GM21381 (cell line): ENCODE data around the gene DCLK1.
"Not testable (repeated sequence)": the region's sequence is repeated elsewhere in the genome, so short reads cannot be mapped to it uniquely, and the experiment has no call there.

Source experiments
- ATAC-seq: cut with Tn5 transposase; IDR thresholded peaks from one replicate; pipeline ENCODE4 v1.9.1; 2021; ENCODE audit warnings: mild to moderate bottlenecking, moderate library complexity; ENCODE audit not compliant: unreplicated experiment

The DCLK1 gene

GRCh38 chr13:36132376-36132775 lies 1.2 kb upstream of the DCLK1 start:
- no peak for ATAC-seq

GRCh38 chr13:36131931-36132297 lies 732 bp upstream of the DCLK1 start:
- ATAC-seq, result no peak

DNA sequence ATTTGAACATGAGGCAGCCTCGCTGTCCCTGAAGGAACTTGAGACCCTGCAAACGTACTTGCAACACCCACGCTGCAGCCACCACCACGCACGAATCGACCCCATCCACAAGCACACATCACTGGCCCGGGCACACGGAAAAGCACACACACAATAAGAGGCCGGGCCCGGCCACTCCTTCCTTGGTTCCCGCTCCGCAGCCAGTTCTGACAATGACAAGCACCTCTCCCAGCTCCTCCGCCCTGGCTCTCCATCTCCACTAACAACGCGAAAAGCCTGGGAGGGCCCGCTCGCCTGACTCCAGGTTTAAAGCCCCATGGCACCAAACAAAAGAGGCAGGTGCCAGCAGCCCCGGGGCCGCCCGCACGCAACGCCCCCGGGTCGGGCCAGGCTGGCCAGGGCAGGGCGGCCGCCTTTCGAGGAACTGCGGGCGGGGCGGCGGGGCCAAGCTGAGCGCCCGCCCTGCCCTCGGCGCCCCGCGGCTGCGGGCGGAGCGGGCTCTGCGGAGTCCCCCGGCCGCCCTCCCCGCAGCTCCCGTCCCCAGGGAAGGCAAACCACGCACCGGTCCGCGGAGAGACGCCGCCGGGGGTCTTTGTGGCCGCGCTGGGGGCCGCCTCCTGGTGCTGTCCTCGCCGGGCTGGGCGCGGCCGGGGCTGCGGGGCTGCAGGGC lies 495 bp downstream of the DCLK1 start:
- ATAC-seq, result no peak

DNA sequence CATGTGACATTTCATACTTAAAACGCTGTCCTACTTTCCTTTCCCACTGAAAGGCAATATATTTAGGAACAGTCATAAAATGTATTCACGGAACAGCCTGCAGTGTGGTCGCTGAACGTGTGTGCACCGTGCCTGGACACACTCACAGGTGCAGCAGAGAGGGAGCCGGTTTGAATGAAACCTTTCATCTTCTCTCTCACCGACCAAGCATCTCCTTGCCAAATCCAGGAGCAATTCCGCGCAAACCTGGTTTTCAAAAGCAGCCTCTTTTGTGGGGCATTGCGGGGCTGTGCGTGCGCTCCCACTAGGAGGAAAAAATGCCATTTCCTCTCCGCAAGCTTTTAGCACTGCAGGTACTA lies 1.0 kb downstream of the DCLK1 start:
- no peak for ATAC-seq

DNA sequence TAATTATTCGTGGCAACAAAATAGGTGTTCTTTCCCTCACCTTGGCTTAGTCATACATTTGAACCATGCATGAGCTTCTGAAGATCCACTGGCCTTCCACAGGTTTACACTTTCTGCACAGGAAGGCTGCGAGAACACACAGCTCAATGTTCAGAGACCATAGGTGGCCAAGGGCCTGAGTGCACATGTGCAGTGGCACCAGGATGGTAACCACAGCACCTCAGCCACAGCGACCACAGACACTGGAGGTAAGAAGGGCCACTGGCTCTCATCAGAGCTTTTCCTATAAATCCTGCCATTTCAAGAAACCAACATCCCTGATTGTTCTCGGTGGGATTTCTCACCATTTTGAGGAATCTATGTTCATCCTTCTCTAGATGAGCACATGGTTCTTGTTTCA lies 1.6 kb downstream of the DCLK1 start:
- ATAC-seq, result no peak

DNA sequence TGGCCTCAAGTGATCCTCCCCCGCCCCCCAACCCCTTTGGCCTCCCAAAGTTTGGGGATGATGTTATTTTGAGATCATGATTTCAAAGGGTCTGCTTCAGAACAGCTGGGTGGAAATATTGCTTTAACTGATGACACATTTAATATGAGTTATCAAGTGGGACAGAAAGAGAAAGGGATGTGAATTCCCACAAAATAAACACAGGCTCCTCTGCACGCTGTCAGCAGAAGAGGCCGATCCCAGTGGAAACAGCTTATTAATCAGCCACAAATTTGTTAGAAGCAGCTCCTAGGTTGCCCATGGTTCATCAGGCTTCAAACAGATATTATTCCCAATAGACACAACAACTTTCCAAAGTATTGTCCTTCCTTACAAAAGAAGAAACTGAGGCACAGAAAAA lies 4.7 kb downstream of the DCLK1 start:
- no peak for ATAC-seq

- ATAC-seq, result no peak
Observed at GRCh38 chr13:36125841-36126240, 5.3 kb downstream of the DCLK1 start.

GRCh38 chr13:36124236-36124822 lies 6.9 kb downstream of the DCLK1 start:
- no peak for ATAC-seq

GRCh38 chr13:36115306-36115705 lies 15.9 kb downstream of the DCLK1 start:
- ATAC-seq, result no peak

DNA sequence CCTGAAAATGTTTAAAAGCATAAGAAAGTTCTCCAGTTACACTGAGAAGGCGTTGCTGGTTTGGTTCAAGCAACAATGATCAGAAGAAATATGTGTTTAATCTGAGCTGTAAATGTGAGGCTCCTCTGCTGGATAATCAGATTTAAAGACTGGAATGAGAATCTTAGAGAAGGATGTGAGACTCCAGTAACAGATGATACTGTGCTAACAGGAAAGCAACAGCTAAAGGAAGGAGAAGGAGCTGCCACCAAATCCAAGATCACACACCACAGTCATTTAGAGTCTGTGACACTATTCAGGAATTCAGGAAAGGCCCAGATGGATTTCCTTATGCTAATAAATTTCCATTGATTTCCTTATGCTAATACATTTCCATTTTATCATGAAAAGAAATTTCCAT lies 16.9 kb downstream of the DCLK1 start:
- ATAC-seq, result no peak

GRCh38 chr13:36108954-36109353 lies 22.2 kb downstream of the DCLK1 start:
- ATAC-seq, result no peak

- no peak for ATAC-seq
Observed at GRCh38 chr13:36108342-36108741, 22.8 kb downstream of the DCLK1 start.

DNA sequence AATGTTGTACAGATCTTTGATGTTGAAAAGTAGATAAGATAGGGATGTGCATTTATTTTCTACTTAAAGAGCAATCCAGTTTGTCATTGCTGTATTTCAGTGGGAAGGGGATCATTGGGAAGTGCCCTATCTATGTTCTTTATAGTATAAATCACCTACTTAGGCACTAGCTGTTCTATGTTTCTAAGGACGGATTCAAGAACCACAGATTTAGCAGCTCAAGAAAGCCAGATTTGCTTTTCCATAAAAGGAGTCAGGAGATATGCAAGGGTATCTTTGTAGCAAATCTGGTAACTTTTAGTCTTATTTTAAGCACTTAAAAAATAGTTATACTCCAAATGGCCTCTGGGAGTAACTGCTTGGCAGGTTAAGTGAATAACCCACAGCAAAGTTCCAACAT lies 23.7 kb downstream of the DCLK1 start:
- no peak for ATAC-seq

GRCh38 chr13:36105726-36106125 lies 25.5 kb downstream of the DCLK1 start:
- no peak for ATAC-seq

DNA sequence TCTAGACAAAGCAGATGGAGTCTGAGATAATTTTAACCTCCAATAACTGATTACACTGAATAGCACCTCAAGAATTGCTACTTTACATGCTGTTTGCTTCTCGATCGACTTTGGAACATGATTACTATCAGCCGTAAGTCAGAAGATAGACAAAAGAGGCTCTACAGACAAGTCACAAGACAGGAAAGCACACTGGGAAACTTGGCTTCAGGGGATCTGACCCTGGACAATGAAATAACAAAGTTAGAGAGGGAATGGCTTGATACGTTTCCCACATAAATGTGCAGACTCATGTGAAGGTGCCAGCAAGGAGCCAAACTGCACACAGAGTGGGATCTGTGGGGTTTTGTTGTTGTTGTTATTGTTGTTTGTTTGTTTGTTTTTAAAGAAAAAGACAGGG lies 28.5 kb downstream of the DCLK1 start:
- no peak for ATAC-seq

GRCh38 chr13:36101907-36102306 lies 29.3 kb downstream of the DCLK1 start:
- ATAC-seq, result not testable (repeated sequence)

DNA sequence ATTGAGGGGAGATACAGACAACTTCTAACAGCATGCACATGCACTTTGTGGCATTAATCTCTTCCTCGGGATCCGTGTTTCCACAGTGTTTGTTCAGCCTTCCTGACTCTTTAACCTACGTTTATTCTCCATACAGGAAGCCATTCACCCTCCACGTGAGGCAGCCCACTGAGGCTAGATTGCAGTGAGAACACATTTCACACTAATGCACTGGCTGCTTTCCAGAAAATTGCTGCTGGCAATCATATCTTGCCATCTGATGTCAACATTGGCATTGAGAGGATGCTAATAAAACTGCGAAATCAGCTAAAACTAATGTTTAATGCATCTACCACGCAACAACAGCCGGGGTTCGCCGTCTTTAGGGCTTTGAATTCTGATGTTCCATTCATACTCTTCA lies 30.0 kb downstream of the DCLK1 start:
- no peak for ATAC-seq

- ATAC-seq, result no peak
Observed at GRCh38 chr13:36098080-36098479, 33.1 kb downstream of the DCLK1 start.

DNA sequence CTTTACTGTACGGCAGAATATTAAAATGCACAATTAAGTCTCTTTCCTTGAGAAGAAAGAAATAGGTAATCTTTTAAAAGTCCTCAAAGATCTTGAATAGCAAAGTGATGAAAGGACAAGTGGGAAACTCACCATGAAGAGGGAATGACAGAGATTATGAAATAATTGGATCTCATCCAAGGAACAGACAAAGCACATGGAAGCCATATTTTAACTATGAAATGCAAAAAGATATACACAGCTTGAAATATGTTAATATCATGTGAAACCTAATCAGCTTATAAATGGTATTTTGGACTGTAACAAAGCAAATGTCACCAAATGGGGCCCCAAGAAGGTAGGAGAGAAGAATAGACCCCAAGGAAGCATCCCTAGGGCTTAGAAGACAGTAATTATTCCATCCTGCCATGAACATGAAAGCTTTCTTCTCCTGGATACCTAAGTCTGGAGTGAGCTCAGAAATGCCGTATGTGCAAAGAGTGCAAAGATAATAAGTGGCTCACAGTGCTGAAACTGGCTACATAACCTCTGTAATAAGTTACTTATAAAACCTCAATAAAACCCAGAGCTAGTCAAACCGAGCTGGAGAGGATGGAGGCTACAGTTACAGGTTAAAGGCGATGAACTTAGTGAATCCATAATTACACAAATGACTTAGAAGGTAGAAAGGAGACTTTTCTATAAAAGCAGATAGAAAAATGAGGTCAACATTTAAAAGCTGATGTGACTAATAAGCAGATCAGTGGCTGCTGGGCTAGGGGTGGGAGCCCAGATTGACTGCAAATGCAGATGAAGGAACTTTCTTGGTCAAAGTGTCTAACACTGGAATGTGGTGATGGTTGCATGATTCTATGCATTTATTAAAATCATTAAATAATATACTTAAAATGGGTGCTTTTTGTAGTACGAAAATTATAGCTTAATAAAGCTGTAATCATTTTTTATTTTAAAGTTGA lies 34.4 kb downstream of the DCLK1 start:
- ATAC-seq, result no peak

DNA sequence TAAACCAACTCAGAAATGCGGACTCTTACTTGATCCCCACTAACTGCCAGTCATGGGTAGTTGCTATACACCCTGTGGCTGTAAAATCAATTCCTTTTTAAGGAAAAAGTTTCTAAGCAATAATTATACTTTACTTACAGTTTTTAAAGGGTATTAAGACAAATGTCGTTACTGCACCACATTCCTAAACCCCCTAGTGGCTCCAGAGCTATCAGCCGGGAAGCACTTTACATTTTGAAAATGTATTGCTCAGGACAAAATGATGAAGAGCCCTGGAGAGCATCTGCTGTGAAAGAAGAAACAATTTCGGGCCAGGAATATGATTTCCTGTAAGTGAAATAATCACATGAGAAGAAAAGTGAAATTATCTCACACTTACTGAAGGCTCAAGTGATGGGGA lies 36.7 kb downstream of the DCLK1 start:
- no peak for ATAC-seq

DNA sequence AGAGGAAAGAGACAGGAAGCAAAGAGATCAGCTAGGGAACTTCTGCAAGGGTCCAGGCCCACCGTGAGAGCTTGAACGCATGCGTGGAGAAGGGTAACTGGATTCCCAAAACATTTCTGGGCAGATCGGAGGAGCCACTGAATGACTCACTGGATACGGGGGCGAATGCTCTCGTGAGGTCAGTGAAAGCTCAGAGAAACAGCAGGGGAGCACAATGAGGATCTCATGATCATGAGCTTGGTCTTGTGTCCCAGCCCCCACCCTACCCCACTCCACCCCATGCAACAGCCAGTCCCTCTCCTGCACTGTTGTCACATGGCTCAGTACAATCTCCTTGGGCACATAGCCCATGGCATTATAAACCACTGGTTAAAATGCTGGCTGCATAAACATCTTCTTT lies 40.6 kb downstream of the DCLK1 start:
- ATAC-seq, result no peak

DNA sequence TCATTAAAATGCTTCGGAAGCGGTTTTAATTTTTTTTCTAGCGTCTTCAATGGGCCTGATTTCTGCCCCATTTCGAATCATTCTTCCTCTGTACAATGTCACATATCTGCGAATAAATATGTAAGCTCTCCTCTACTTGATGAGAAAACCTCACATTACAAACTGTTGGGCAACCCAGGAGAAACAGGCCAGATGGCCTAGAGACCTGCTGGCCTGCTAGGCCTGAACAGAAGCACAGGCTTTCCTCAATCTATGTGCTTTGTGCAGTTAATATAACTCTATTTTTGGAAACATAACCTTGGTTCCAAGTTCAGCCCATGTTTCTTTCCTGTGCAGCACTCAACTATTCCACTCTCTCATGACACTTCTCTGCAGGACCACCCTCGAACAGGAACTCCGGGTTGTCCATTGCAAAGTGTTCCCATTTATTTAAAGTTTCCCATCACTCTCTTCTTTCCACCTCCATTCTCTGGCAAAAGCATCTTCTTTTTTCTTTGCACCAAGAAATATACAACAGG lies 42.0 kb downstream of the DCLK1 start:
- ATAC-seq, result no peak
